GM23338 (cell line): ENCODE data around the gene PDCD1. TPM values are rescaled to one million over a fixed set of nuclear protein-coding genes. Genes with fewer than 3 reads are reported as not detected.
"Not testable (repeated sequence)": the region's sequence is repeated elsewhere in the genome, so short reads cannot be mapped to it uniquely, and the experiment has no call there.

Source experiments
- ATAC-seq: fragments of 200-7000 bp; cut with Tn5 transposase; 3 replicates; pipeline ENCODE4 v1.9.1; 2020
- DNase-seq: peaks from one replicate; pipeline ENCODE4 v3.0.0-alpha.2; 2015; ENCODE audit warnings: low spot score
- H2AFZ ChIP-seq: fragments of 200-600 bp; sonication (generic); 2 replicates; pipeline ENCODE4 v1.8.0; 2016; ENCODE audit warnings: antibody characterized with exemption, mild to moderate bottlenecking, moderate library complexity
- H3F3A ChIP-seq: fragments of 200-600 bp; sonication (generic); replicated peaks from 2 replicates; pipeline ENCODE4 v1.8.0; 2017; ENCODE audit warnings: antibody characterized with exemption, mixed run types, low read depth
- H3K27ac ChIP-seq: fragments of 200-600 bp; sonication (generic); 2 replicates; pipeline ENCODE4 v1.6.1; 2016; ENCODE audit warnings: low read depth
- H3K27me3 ChIP-seq: fragments of 200-600 bp; sonication (generic); 2 replicates; pipeline ENCODE4 v1.8.0; 2016; ENCODE audit warnings: mild to moderate bottlenecking, mixed run types, moderate library complexity; ENCODE audit not compliant: insufficient read depth
- H3K36me3 ChIP-seq: fragments of 200-600 bp; sonication (generic); 2 replicates; pipeline ENCODE4 v1.8.0; 2016; ENCODE audit warnings: mild to moderate bottlenecking; ENCODE audit not compliant: insufficient read depth
- H3K4me1 ChIP-seq: fragments of 200-600 bp; sonication (generic); 2 replicates; pipeline ENCODE4 v1.8.0; 2016; ENCODE audit warnings: mild to moderate bottlenecking, moderate library complexity; ENCODE audit not compliant: insufficient read depth
- H3K4me2 ChIP-seq: fragments of 200-600 bp; sonication (generic); 2 replicates; pipeline ENCODE4 v1.7.1; 2017; ENCODE audit warnings: mixed run types
- H3K4me3 ChIP-seq: fragments of 200-600 bp; sonication (generic); 2 replicates; pipeline ENCODE4 v1.6.1; 2016; ENCODE audit warnings: mixed run types
- H3K79me2 ChIP-seq: fragments of 200-600 bp; sonication (generic); replicated peaks from 2 replicates; pipeline ENCODE4 v1.8.0; 2017; ENCODE audit warnings: mild to moderate bottlenecking; ENCODE audit not compliant: insufficient read depth
- H3K9me2 ChIP-seq: fragments of 200-600 bp; sonication (generic); 2 replicates; pipeline ENCODE4 v1.8.0; 2017; ENCODE audit not compliant: insufficient read depth
- H4K20me1 ChIP-seq: fragments of 200-600 bp; sonication (generic); replicated peaks from 2 replicates; pipeline ENCODE4 v1.8.0; 2017; ENCODE audit warnings: mild to moderate bottlenecking; ENCODE audit not compliant: insufficient read depth
- H3K27ac Mint-ChIP-seq: 2 replicates; pipeline ENCODE4 v1.8.0; 2020; ENCODE audit warnings: inconsistent platforms, mild to moderate bottlenecking, moderate library complexity, mixed read lengths
- H3K27me3 Mint-ChIP-seq: 3 replicates; pipeline ENCODE4 v1.8.0; 2022; ENCODE audit warnings: low read depth, mild to moderate bottlenecking, moderate library complexity, mixed read lengths, inconsistent platforms; ENCODE audit not compliant: insufficient read depth, poor library complexity
- H3K36me3 Mint-ChIP-seq: 3 replicates; pipeline ENCODE4 v1.8.0; 2021; ENCODE audit warnings: low read depth, mild to moderate bottlenecking, inconsistent platforms, moderate library complexity, mixed read lengths
- H3K4me1 Mint-ChIP-seq: 3 replicates; pipeline ENCODE4 v1.8.0; 2020; ENCODE audit warnings: mild to moderate bottlenecking, inconsistent platforms, mixed read lengths
- H3K4me3 Mint-ChIP-seq: 3 replicates; pipeline ENCODE4 v1.8.0; 2021; ENCODE audit warnings: moderate library complexity, mild to moderate bottlenecking, inconsistent platforms, mixed read lengths
- H3K9me3 Mint-ChIP-seq: 3 replicates; pipeline ENCODE4 v1.8.0; 2020; ENCODE audit warnings: moderate library complexity, mild to moderate bottlenecking, inconsistent platforms, mixed read lengths
- CTCF ChIP-seq, 2 experiments: fragments of 200-600 bp in 1 of 2; sonication (generic) in 1 of 2; conservative IDR thresholded peaks; 2 replicates each; pipeline versions ENCODE4 v1.5.1 to v1.6.1; 2016 to 2017; ENCODE audit warnings: antibody characterized with exemption in 2 of 2, low read depth in 2 of 2, mild to moderate bottlenecking in 2 of 2, moderate library complexity in 1 of 2
- JUNB ChIP-seq: IDR thresholded peaks from one replicate; pipeline ENCODE4 v1.6.1; 2016; ENCODE audit warnings: antibody characterized with exemption; ENCODE audit not compliant: unreplicated experiment
- ZNF462 ChIP-seq: fragments of 250-450 bp; sonication (Bioruptor Pico); IDR thresholded peaks from 2 replicates; pipeline ENCODE4 v1.5.0; 2020; ENCODE audit warnings: mild to moderate bottlenecking, moderate library complexity
- polyA plus RNA-seq: library from polyadenylated mRNA; unstranded; fragments of >200 nt; fragmentation: Nextera tagmentation; extraction: Ambion mirVana; gene quantifications from 2 replicates; pipeline ENCODE4 v1.2.1, GENCODE V29; 2016
- total RNA-seq: library from RNA; depleted of rRNA; stranded (reverse); fragments of >200 nt; shearing (Covaris generic); gene quantifications from 2 replicates; pipeline ENCODE4 v1.2.3, GENCODE V29; 2014

Gene PDCD1
- total and polyA plus RNA-seq, 2 experiments from 2014 or later: 0.34 to 0.38 TPM

GRCh38 chr2:241875754-241876527 lies 17.2 kb upstream of the PDCD1 start:
- H3K4me1 ChIP-seq, H4K20me1 ChIP-seq, H3F3A ChIP-seq, H3K79me2 ChIP-seq, H3K9me2 ChIP-seq, H2AFZ ChIP-seq, H3K27ac Mint-ChIP-seq, H3K27ac ChIP-seq, H3K4me1 Mint-ChIP-seq, H3K4me3 ChIP-seq, H3K4me3 Mint-ChIP-seq, H3K27me3 ChIP-seq, ATAC-seq, H3K4me2 ChIP-seq, H3K36me3 ChIP-seq: not testable (repeated sequence)
- H3K36me3 Mint-ChIP-seq: peaks cover 10% of the 10 kb centered on the region; the same call in 2 of the 3 replicates
- peaks cover 18% of the 10 kb centered on the region for H3K9me3 Mint-ChIP-seq
- TF ChIP-seq CTCF (conservative IDR thresholded peaks at IDR 0.05; ENCODE audit: low read depth in 2 of 2): peak; percentile 40 to 52
- peak; percentile 57 for DNase-seq
- peaks cover 21% of the 10 kb centered on the region for H3K27me3 Mint-ChIP-seq

- no peak for TF ChIP-seq ZNF462 (CRISPR knock-in tag)
- TF ChIP-seq JUNB: no peak
- Histone ChIP-seq H3K4me3 (no peak overlapping the region), H3K4me2 (no peak overlapping the region), H3K27me3 (no peaks in the 10 kb centered on the region), H3K4me1 (no peaks in the 10 kb centered on the region; the same call in 1 of the 2 replicates), H3K79me2 (no peaks in the 10 kb centered on the region), H3K27ac (no peak overlapping the region), H3F3A (no peaks in the 10 kb centered on the region), H2AFZ (no peak overlapping the region), H3K36me3 (no peaks in the 10 kb centered on the region), H3K9me2 (no peaks in the 10 kb centered on the region), H4K20me1 (no peaks in the 10 kb centered on the region)
- H3K4me1 Mint-ChIP-seq: no peaks in the 10 kb centered on the region
- DNase-seq: no peak
- peaks cover 10% of the 10 kb centered on the region; the same call in 2 of the 3 replicates for H3K36me3 Mint-ChIP-seq
- H3K27ac Mint-ChIP-seq: no peak overlapping the region
- H3K9me3 Mint-ChIP-seq: peaks cover 18% of the 10 kb centered on the region
- H3K4me3 Mint-ChIP-seq: no peak overlapping the region
- peaks cover 15% of the 10 kb centered on the region for H3K27me3 Mint-ChIP-seq
- no peak for ATAC-seq
Observed at GRCh38 chr2:241874277-241874925, 15.7 kb upstream of the PDCD1 start.
